ENCODE results near the gene COL20A1.
"Not testable (repeated sequence)": the region's sequence is repeated elsewhere in the genome, so short reads cannot be mapped to it uniquely, and the experiment has no call there.

The COL20A1 gene

DNA sequence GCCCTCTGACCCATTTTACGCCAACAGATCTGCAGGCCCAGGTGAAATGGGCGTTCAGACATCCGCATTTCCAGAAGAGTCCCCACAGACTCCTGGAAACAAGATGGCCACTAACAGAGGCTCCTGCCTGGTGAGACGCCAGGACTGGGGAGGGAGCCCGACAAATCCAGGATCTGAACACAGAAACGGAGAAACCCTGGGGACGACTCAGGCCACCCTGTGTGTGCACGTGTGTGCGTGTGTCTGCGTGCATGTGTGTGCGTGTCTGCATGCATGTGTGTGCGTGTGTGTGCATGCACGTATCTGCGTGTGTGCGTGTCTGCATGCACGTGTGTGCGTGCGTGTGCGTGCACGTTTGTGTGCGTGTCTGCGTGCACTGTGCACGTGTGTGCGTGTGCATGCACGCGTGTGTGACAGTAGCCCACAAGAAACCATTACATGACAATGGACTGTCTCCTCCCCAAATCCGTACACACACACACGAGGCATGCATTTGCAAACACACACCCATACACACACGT is 43.3 kb downstream of the COL20A1 start:
- FAIRE-seq = no peak

DNA sequence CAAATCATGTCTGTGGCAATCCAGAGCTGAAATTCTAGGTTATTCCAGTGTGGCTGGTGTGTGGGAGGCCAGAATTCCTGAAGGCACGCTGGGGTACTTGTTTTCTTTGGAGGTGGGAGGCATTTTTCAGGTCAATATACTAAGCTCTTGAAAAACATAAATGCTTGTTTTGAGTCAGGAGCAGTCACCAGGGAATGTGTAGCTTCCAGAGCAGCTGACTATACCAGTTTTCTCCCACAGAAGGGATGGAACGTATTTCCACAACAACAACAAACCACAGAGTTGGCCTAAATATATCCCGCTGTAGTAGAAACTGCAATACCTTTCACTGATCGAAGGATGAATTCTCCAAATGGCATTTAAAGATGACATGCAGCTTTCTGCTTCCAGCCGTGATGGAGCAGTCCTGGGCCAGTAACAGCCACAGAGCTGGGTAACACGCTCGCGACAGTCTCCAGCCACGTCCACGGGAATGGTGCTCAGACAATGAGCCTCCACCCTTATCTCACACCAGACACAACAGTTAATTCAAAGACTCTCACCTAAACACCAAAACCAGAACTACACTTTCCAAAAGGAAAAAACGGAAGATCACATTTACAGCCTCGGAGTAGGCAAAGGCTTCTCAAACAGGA is 44.9 kb downstream of the COL20A1 start:
- FAIRE-seq = no peak

DNA sequence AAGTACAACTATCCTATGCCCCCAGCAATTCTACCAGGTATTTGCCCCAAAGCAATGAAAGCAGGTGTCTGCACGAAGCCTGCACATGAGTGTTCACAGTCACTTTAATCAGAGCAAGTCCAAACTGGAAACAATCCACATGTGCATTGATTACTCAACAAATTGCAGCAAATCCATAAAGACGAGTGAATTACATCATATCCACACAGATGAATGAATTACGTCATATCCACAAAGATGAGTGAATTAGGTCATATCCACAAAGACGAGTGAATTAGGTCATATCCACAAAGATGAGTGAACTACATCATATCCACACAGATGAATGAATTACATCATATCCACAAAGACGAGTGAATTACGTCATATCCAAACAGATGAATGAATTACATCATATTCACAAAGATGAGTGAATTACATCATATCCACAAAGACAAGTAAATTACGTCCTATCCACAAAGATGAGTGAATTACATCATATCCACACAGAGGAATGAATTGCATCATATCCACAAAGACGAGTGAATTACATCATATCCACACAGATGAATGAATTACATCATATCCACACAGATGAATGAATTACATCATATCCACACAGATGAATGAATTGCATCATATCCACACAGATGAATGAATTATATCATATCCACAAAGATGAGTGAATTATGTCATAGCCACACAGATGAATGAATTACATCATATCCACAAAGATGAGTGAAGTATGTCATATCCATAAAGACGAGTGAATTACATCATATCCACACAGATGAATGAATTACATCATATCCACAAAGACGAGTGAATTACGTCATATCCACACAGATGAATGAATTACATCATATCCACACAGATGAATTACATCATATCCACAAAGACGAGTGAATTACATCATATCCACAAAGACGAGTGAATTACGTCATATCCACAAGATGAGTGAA is 46.4 kb downstream of the COL20A1 start:
- not testable (repeated sequence) for FAIRE-seq

DNA sequence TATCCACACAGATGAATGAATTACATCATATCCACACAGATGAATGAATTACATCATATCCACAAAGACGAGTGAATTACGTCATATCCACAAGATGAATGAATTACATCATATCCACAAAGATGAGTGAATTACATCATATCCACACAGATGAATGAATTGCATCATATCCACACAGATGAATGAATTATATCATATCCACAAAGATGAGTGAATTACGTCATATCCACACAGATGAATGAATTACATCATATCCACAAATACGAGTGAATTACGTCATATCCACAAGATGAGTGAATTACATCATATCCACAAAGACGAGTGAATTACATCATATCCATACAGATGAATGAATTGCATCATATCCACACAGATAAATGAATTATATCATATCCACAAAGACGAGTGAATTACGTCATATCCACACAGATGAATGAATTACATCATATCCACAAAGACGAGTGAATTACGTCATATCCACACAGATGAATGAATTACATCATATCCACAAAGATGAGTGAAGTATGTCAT is 47.2 kb downstream of the COL20A1 start:
- not testable (repeated sequence) for FAIRE-seq

DNA sequence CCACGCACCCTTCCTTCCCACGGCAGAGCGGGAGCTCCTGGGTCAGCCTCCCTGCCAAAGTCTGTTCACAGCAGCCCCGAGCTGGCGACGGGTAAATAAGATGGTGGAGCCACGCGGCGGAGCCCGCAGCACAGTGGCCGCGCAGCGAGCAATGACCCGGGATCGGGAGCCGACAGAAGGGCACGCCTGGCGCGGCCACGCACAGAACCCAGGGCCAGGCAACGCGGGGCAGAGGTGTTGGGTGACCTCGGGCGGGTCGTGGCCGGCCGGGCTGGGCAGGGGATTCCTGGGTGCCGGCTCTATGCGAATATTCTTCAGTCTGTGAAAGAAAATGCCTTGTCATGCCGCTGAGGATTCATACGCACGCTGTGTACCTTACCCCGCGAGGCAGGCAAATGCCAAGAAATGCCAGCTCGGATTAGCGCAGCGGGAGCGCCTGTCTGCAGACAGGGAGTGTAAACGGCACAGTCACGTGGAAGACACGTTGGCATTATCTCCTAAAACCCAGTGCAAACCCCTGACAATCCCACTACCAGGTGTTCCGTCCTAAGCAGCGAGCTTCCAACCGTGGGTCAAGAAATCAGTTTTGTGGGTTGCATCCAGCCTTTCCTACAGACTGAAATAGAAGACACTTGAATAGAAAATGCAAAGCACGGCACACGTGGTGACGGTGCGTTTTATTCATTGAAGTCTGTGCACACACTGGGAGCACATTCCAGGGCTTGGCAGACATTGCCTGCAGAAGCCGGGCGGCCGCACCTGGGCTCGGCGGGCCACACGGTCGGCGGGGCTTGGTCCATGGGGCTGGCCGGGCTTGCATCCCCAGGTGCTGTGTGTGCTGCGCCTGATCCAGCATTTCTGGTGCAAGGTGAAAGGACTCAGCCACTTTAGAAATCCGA is 49.8 kb downstream of the COL20A1 start:
- no peak for FAIRE-seq

DNA sequence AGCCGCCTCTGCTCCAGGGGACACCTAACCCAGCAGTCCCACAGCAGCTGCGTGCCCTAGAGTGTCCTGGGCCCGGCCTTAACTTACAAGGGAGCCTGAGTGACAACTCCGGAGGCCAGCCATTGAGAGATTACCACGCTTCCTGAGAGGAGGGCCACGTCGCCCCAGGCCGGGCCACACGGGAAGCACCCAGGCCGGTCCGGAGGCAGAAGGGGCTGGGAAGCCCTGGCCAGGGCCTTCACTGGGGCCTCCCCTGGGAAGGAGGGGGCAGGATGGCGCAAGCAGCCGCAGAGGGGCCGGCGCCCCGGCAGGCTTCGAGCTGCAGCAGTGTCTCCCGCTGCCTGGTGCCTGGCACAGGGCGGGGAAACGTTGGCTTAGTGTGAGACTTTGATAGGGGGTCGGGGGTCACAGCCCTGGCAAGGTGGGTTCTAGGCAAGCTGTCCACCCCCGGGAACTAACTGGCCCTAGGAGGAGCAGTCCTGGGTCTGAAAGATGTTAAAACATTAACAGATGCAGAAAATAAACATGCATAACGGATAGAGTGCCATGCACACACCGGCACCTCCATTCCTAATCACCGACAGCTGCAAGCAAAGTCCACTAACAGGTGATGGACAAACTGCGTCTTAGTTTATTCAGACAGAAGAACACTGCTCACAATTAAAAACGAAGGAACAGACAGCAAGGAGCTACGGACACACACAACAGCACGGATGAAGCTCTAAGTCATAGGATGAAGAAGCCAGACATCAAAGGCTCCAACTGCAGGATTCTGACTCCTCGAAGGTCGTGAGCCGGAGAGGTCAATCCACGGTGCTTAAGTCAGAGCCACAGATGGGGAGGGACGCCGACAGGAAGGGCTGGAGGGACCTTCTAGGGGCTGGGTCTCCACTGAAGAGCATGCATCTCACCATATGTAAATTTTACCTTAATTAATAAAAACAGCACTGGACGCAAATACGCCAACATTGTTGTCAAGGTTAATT is 50.8 kb downstream of the COL20A1 start:
- FAIRE-seq = no peak

DNA sequence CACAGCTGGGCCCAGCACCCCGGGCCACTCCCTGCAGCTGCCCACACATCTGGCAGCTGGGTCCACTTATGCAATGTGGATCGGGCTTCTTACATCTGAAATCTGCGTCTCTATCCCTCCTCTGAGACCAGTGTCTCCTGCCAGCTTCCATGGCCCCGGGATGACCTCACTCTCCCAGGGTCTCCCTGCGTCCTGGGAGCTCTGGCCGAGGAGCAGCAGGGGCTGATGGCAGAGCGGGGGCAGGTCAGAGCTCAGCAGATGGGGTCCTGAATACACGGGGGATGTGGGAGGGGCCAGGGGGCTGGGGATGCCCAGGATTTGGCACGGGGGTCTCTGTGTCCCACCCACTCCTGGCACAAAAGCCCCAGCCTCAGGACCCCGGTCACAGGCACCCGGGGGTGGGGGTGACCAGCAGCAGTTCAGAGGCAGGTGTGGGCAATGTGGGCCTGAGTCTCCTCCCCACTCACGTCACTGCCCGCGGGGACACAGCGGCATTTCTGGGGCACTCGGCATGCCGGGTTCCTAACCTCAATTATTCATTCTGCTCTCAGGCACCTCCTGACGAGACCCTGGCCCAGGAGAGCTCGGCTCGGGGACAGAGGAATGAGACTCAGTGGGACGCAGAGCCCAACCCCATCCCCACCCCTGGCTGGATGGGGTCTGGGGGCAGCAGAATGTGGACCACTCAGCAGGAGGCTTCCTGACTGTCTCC is 51.8 kb downstream of the COL20A1 start:
- FAIRE-seq = no peak

DNA sequence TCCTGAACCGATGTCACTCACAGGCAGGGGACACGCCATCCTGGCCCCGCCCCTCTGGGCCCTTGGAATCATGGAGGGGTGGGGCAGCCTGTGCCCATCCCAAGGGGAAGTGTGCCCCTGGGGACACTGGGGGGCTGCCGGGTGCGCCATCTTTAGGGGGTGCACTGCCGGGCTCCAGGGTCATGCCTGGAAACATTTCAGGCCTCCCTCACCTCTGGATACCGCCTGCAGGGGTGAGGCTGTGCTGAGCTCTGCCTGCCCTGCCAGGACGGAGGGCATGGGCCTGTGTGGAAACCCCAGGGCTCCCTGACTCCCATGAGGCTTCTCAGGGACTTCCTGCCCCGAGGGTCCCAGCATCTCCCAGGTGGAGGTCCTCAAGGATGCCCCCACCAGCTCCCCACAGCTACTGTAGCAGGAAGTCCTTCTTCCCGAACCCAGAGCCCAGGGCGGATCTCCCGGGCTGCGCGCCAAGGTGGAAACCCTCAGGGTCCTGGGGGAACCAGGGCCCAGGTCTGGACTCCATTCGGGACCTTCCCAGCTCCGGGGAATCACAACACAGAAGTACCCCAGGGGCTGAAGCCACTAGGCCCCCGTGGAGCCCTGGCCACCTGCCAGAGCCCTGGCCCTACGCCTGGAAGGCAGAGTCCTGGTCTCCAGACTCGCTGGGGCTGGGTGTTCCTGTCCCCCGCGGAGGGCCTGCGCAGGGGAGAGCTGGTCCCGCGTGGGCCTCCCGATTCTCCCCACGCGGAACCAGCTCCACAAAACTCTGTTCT is 52.5 kb downstream of the COL20A1 start:
- no peak for FAIRE-seq

DNA sequence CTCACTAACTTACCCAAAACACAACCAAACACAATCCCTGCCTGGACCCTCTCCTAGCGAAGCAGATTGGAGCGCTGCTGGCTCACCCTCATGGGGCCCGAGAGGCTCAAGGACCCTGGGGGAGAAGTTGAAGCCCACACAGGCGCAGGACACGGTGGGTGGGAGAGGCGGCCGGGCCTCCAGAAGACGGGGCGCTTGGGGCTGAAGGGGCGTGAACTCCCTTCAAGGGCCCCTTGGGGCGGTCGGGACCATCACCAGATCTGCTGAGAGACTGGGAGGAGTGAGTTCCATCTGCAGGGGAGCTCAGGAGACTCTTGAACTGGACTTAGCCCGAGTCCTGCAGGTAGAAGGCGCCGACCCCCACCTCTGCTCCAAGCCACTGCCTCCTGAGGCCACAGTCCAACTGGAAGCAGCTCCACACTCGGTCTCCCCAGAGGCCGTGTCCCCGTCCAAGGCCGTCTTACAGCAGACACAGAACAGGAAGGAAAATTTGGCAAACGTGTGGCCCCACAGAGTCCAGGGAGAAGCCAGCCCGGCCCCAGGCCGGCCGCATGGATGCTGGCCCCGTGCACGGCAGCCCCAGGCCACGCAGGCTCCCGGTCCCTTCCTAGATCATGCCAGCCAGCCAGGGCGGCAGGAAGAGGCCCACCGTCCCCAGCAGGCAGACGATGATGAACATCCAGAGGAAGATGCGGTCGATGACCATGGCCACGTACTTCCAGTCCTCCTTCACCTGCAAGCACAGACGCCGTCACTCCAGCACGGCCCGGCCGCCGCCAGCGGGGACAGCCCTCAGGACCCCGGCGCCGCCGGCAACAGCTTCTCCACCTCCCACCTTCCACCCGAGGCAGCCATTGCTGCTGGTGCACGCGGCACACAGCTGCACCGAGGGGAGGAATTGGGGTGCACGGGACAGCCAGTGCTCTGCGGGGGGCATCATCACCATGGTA is 53.4 kb downstream of the COL20A1 start:
- no peak for FAIRE-seq

DNA sequence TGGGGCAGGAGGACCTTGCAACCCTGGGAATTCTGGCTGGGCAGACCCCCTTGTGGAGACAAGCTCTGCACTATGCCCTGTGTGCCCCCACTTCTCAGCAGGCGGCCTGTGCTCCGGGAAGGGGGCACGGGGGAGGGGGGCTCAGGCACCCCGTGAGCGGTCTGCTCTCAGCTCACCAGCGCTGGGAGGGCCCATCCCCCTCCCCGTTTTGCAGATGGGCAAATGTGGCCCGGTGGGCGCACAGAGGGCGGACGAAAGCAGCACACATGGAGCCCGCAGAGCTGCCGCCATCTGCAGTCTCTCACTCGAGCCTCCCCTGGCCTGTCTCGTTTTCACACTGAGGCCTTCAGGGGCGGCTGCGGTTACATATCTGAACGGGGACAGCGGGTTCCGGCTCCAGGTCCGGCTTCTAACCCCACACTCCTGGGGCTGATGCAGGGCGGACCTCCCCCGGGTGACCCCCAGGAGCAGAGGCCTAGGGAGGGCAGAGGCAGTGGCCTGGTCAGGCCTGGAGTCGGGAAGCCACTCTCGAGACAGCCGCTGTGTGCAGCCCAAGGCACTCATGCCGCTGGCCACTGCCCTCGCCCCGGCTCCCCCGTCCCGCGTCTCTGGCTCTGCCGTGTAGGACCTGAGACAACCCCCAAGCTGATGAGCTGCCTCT is 54.2 kb downstream of the COL20A1 start:
- no peak for FAIRE-seq

DNA sequence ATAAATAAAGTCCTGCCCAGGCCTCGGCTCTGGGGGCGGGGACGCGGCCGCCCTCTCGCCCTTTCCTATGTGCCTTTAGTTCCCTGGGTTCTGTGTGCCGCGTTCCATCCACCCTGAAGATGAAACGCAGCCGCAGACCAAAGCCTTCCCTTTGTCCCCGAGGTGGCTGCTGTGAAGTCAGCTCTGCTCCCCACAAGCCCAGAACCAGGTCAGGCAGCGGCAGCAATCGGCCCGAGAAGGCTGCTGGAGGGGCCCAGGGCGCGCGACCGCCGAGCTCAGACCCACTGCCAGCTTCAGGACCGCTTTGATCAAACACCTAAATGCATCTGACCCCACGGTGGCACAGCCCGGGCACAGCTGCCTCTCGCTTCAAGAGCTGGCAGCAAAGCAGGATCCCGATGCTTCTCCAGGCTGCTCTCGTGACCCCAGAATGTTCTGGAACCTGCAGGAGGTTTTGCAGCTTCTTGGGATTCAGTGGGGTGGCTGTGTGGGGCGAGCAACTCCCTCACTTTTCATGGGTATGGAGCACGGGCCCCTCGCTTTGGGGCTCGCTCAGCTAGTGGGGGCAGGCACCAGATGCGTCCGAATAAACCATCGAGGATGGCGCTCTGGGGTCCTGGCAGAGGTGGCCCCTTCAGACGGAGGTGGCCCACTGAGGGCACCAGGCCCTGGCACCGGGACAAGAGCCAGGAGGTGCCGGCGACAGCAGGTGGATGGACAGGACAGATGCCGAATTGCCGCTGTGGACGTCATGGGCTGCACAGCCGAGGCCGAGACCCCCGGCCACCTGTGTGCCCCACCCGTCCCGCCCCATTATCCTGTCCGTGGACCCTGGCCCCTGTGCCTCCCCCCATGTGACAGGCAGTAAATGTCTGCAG is 55.2 kb downstream of the COL20A1 start:
- FAIRE-seq = no peak

DNA sequence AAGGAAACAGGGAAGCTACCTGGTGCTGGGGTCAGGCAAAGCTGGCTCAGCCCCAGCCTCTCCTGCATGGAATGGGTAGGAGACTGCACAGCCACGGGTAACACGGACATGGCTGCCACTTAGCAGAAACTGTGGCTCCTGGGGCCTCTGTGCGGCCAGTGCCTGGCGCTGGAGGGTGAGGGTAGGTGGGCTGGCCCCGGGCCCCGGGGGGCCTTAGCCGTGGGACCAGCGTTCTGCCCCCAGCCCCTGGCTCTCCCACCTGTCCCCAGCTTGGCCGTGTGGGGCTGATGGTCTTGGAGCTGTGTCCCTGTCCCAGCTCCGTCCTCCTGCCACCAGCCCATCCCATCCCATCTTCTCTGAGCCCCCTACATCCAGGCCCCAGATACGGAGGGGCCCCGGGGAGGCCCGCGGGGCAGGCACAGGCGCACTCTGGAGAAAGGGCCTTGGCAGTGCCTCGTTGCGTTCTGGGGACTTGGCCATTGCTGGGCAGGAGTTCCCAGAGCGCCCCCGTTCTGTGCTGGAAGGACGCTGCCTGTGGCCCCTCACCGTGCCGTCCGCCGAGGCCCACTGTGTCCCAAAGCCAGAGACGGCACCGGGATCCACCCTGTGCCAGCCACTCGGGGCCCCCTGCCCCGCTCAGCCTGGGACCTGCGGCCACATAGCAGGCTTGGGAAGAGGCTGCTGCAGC is 56.0 kb downstream of the COL20A1 start:
- no peak for FAIRE-seq

DNA sequence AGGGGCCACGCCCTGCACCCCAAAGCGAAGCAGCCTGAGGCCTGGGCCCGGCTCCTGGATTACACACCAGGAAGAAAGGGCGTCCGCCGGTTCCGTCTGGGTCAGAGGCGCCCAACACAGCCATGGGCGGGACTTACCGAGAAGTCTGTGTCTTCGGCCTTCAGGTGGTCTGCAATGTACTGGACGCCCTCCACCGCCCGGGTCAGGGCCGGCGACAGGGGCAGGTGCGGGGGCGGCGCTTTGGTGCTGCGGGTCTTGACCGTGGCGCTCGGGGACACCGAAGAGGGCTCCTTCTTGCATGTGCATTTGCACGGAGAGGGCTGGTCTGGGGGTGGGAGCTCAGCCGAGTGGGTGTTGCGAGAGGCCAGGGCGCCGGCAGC is 56.5 kb downstream of the COL20A1 start:
- no peak for FAIRE-seq

DNA sequence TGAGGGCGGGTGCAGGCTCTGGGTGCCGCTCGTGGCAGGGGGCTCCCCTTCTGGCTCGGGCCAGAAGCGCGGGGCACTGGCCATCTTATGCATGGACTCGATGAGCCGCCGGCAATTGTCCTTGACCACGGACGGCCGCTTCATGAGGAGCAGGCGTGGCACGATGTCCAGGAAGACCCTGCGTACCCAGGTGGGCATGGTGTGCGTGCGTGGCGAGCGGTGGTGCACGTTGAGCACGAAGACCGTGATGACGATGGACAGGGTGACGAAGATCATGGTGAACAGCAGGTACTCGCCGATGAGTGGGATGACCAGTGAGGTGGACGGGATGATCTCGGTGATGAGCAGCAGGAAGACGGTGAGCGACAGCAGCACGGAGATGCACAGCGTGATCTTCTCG is 57.2 kb downstream of the COL20A1 start:
- no peak for FAIRE-seq

DNA sequence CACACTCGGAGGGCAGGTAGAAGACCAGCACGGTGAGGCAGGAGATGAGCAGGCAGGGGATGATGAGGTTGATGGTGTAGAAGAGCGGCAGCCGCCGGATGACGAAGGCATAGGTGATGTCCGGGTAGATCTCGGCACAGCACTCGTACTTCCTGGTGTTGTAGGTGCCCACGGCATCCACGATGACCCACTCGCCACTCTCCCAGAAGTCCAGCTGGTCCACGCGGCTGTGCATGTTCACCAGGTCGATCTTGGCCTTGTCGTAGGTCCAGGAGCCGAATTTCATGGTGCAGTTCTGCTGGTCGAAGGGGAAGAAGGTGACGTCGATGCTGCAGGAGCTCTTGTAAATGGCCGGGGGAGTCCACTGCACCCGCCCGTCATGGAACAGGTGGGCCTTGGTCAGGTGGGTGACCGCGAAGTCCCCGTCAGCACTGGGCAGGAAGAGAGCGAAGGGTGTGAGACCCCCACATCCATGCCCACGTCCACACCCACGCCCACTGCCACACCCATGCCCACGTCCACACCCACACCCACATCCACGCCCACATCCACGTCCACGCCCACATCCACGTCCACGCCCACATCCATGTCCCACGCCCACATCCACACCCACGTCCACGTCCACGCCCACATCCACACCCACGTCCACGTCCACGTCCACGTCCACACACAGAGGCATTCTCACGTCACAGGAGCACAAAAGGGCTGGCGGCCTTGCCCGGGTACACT is 57.8 kb downstream of the COL20A1 start:
- FAIRE-seq = no peak

DNA sequence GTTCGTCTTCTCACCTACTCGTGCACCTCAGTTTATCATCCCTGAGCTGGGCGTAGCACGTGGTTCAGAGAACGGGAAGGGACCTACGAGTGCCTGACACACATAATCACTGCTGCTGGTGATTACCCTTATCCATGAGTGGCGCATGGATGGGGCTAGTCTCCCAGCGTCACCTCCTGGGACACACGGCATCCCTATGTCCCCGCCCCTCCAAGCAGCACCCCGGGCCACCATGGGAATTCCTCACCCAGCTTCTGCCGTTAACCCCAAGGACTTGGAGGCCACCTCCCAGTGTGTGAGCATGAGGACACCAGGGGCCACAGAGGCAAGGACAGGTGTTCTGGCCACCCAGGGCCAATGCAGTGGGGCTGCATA is 58.3 kb downstream of the COL20A1 start:
- FAIRE-seq = no peak
